Sigmoid colon (tissue), 7 donors: ENCODE results near the gene ARSG. TPM values are rescaled to one million over a fixed set of nuclear protein-coding genes. Genes with fewer than 3 reads are reported as not detected.
"Not testable (repeated sequence)": the region's sequence is repeated elsewhere in the genome, so short reads cannot be mapped to it uniquely, and the experiment has no call there.

ENCODE experiments used
- DNase-seq: peaks from one replicate; pipeline ENCODE4 v3.0.0-alpha.2; 2019
- H3K27ac ChIP-seq, 4 donors: fragments of 200-600 bp; sonication (generic); one replicate each; pipeline ENCODE4 v1.5.1; 2016 to 2019; ENCODE audit warnings: mild to moderate bottlenecking in 1 of 4
- H3K27me3 ChIP-seq, 3 donors: fragments of 200-600 bp; sonication (generic); one replicate each; pipeline ENCODE4 v1.5.1; 2019; ENCODE audit warnings: mild to moderate bottlenecking in 1 of 3
- H3K36me3 ChIP-seq, 4 donors: fragments of 200-600 bp; sonication (generic); one replicate each; pipeline ENCODE4 v1.5.1; 2016 to 2019
- H3K4me1 ChIP-seq, 4 donors: fragments of 200-600 bp; sonication (generic); one replicate each; pipeline ENCODE4 v1.5.1; 2017 to 2019
- H3K4me3 ChIP-seq, 4 donors: fragments of 200-600 bp; sonication (generic); one replicate each; pipeline ENCODE4 v1.5.1; 2017 to 2019; ENCODE audit warnings: mild to moderate bottlenecking in 2 of 4, moderate library complexity in 1 of 4
- H3K9me3 ChIP-seq, 4 donors: fragments of 200-600 bp in 3 of 4; sonication (generic) in 3 of 4; one replicate each; pipeline versions ENCODE4 v1.5.1 to v1.6.1; 2013 to 2019
- EP300 ChIP-seq, 4 donors: sonication (generic); formaldehyde crosslinking; IDR thresholded peaks; one replicate each; pipeline ENCODE4 v1.6.1; 2017; ENCODE audit warnings: antibody characterized with exemption in 4 of 4
- POLR2A ChIP-seq, 2 donors: fragments of 450-650 bp; IDR thresholded peaks; one replicate each; pipeline ENCODE4 v1.6.1; 2016; ENCODE audit warnings: antibody characterized with exemption in 2 of 2, mild to moderate bottlenecking in 2 of 2, moderate library complexity in 2 of 2
- POLR2AphosphoS5 ChIP-seq, 4 donors: sonication (generic); formaldehyde crosslinking; IDR thresholded peaks; one replicate each; pipeline ENCODE4 v1.6.1; 2017; ENCODE audit warnings: antibody characterized with exemption in 4 of 4
- WGBS, 2 donors: extraction: QIAGEN DNeasy Blood & Tissue Kit; methylation state at CpG; one replicate each; pipeline ENCODE4 v1.1.7; 2013; 5-methylcytosine and 5-hydroxymethylcytosine counted together
- intact Hi-C: fragments of 100-400 bp; cut with DNase I; formaldehyde crosslinking; loops from one replicate; pipeline ENCODE4 v1.15.1; 2023
- polyA plus RNA-seq, 3 donors: library from polyadenylated mRNA; stranded (reverse); fragments of 200-250 nt; gene quantifications; one replicate each; pipeline ENCODE4 v1.2.3, GENCODE V29; 2013
- total RNA-seq, 4 donors: library from RNA; depleted of rRNA; stranded (reverse); fragments of >200 nt; gene quantifications; one replicate each; pipeline ENCODE4 v1.1.0, GENCODE V29; 2016
- TF ChIP-seq, protein P1 (sequence below), 4 experiments: fragments of 450-650 bp in 3 of 4; fragments of 200-600 bp in 1 of 4; IDR thresholded peaks; one replicate each; pipeline ENCODE4 v1.5.1; 2016 to 2019; ENCODE audit warnings: antibody characterized with exemption in 4 of 4, mild to moderate bottlenecking in 3 of 4, moderate library complexity in 2 of 4
- donor health status: healthy with polysubstance abuse.
- donor health status: Bipolar disorder and iron deficiency.
- donor health status: healthy.

ARSG gene
- total and polyA plus RNA-seq, 7 donors: under 0.01 to 3.0 (median 1.8) TPM

DNA sequence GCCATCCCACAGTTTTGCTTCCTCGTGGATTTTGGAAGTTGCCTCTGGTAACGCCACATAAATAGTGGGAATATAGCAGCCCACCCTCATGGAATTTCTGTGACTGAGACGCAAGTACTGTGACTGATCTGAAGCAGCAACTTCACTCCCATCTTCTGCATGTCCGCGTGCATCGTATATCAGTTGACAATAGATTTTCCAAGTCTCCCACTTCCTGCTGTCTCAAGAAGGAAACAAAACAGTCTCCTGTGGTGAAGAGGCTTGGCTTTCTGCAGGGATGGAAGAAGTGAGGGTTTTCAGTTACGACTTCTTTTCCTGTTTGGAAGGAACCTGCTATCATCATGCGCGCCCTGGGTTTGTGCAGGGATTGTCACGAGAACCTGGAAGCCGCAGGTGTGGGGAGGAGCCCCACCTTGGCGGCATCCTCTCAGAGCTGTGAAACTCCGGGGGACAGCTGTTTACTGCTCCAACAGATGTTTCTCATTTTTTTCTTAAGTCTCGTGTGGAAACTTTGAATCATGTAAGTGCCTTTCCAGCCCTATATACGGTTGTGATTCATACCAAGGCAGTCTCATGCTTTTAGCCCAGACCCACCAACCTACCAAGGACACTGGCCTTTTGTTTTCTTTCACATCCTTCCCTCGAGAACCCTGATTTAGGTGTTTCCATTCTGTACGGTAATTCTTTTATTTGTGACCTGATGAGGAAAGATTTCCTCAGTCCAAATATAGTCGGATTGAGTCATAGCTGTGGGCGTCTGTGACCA lies 108.5 kb downstream of the ARSG start:
- Histone ChIP-seq H3K27ac (peak overlapping the region in 1 of 4 donors; percentile 18), H3K27me3 (no peaks in the 10 kb centered on the region), H3K36me3 (no peaks in the 10 kb centered on the region), H3K4me3 (no peak overlapping the region), H3K4me1 (no peaks in the 10 kb centered on the region), H3K9me3 (peaks cover 0 to 3% (median 1%) of the 10 kb centered on the region in 4 donors)
- WGBS, 2 donors: 58 to 67% methylated on average over 19 of the region's 19 CpGs
- intact Hi-C loops: loop anchor here (2.0 to 5.0 kb wide), 2 partner anchors 48 to 137 kb away; no protein-coding TSS in a partner anchor
- peak in 1 of 4 donors; percentile 70 for TF ChIP-seq POLR2AphosphoS5 (IDR thresholded peaks at IDR 0.05)
- TF ChIP-seq, protein P1, sequence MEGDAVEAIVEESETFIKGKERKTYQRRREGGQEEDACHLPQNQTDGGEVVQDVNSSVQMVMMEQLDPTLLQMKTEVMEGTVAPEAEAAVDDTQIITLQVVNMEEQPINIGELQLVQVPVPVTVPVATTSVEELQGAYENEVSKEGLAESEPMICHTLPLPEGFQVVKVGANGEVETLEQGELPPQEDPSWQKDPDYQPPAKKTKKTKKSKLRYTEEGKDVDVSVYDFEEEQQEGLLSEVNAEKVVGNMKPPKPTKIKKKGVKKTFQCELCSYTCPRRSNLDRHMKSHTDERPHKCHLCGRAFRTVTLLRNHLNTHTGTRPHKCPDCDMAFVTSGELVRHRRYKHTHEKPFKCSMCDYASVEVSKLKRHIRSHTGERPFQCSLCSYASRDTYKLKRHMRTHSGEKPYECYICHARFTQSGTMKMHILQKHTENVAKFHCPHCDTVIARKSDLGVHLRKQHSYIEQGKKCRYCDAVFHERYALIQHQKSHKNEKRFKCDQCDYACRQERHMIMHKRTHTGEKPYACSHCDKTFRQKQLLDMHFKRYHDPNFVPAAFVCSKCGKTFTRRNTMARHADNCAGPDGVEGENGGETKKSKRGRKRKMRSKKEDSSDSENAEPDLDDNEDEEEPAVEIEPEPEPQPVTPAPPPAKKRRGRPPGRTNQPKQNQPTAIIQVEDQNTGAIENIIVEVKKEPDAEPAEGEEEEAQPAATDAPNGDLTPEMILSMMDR (IDR thresholded peaks at IDR 0.05): no peak
- peak; percentile 62 for DNase-seq

DNA sequence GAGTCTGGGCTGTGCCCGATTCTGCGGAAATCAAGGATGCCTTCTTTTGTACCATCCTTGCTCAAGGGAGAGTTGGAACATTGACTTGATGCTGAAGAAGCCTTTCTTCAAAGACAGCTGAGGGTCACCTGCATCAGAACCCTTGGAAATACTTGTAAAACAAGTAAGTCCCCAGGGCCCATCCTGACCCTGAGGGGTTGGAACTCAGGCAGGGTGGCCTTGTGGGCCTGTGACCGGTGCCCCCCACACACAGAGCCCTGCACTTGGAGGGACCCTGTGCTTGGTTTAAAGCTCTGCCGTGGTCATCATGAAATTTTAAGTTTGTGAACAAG lies 109.1 kb downstream of the ARSG start:
- 88% methylated on average over 4 of the region's 4 CpGs for WGBS, 2 donors
- H3K4me1 ChIP-seq: no peaks in the 10 kb centered on the region
- no peaks in the 10 kb centered on the region for H3K27me3 ChIP-seq
- H3K36me3 ChIP-seq: no peaks in the 10 kb centered on the region
- H3K9me3 ChIP-seq: peaks cover 0 to 4% (median 0%) of the 10 kb centered on the region in 4 donors
- intact Hi-C loops: no loop called here
- H3K4me3 ChIP-seq: no peak overlapping the region
- no peak overlapping the region for H3K27ac ChIP-seq
- no peak for TF ChIP-seq POLR2A (IDR thresholded peaks at IDR 0.05)
- TF ChIP-seq, protein P1 (IDR thresholded peaks at IDR 0.05): no peak
- TF ChIP-seq EP300 (IDR thresholded peaks at IDR 0.05): no peak
- TF ChIP-seq POLR2AphosphoS5 (IDR thresholded peaks at IDR 0.05): no peak
- peak; percentile 53 for DNase-seq

DNA sequence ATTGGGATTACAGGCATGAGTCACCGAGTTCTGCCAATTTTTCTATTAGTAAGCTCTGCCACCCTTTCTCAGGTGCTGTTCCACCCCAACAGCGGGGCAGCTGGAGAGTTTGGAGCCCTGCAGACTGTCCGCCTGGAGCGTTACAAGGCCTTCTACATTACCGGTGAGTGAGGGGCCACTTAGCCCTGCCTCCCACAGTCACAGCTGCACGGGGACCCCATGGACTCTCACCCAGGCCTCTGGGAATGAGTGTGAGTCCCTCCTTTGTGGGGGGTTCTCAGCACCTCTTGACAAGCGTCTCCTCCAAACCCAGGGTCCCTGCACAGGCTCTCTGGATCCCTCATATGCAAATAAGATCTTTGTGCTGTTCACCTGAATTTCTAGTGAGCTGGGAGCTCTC lies 110.0 kb downstream of the ARSG start:
- no peaks in the 10 kb centered on the region for H3K27me3 ChIP-seq
- H3K36me3 ChIP-seq: no peaks in the 10 kb centered on the region
- intact Hi-C loops: no loop called here
- WGBS, 2 donors: 94 to 95% methylated on average over 7 of the region's 7 CpGs
- H3K9me3 ChIP-seq: peaks cover 0 to 5% (median 0%) of the 10 kb centered on the region in 4 donors
- no peak overlapping the region for H3K4me3 ChIP-seq
- no peak overlapping the region for H3K27ac ChIP-seq
- TF ChIP-seq POLR2A (IDR thresholded peaks at IDR 0.05) (no peak), EP300 (IDR thresholded peaks at IDR 0.05) (no peak), POLR2AphosphoS5 (IDR thresholded peaks at IDR 0.05) (no peak)
- TF ChIP-seq, protein P1 (IDR thresholded peaks at IDR 0.05): no peak
- H3K4me1 ChIP-seq: no peaks in the 10 kb centered on the region
- peak; percentile 43 for DNase-seq

DNA sequence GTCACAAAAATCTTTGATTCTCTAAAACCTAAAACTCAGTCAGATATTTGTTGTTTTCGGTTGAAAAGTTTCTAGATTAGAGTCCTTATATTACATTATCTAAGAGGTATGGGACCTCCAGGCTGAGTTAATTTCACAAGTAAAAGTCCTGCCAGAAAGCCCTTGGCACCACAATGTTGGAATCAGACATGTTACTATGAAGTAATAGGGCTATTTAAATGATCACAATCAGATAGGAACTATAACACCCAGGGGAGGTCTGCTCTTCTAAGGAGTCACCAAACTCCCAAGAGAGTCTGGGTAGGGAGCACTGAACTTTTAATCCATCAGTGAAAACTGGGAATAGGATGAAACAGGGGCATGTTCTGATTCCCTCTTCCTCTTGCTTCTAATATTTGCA lies 111.8 kb downstream of the ARSG start:
- peaks cover 0 to 9% (median 0%) of the 10 kb centered on the region in 4 donors for H3K9me3 ChIP-seq
- no peaks in the 10 kb centered on the region for H3K4me1 ChIP-seq
- 89 to 94% methylated on average over 1 of the region's 1 CpG for WGBS, 2 donors
- H3K4me3 ChIP-seq: no peak overlapping the region
- intact Hi-C loops: no loop called here
- no peaks in the 10 kb centered on the region for H3K36me3 ChIP-seq
- H3K27me3 ChIP-seq: no peaks in the 10 kb centered on the region
- no peak overlapping the region for H3K27ac ChIP-seq
- DNase-seq: peak; percentile 39
- TF ChIP-seq EP300 (IDR thresholded peaks at IDR 0.05): no peak
- no peak for TF ChIP-seq POLR2AphosphoS5 (IDR thresholded peaks at IDR 0.05)
- TF ChIP-seq POLR2A (IDR thresholded peaks at IDR 0.05): no peak
- TF ChIP-seq, protein P1 (IDR thresholded peaks at IDR 0.05): no peak

DNA sequence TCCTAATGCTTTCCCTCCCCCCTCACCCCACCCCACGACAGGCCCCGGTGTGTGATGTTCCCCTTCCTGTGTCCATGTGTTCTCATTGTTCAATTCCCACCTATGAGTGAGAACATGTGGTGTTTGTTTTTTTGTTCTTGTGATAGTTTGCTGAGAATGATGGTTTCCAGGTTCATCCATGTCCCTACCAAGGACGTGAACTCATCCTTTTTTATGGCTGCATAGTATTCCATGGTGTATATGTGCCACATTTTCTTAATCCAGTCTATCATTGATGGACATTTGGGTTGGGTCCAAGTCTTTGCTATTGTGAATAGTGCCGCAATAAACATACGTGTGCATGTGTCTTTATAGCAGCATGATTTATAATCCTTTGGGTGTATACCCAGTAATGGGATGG lies 112.5 kb downstream of the ARSG start:
- H3K4me1 ChIP-seq, intact Hi-C loops, H3K36me3 ChIP-seq, H3K4me3 ChIP-seq, H3K27me3 ChIP-seq, H3K27ac ChIP-seq, H3K9me3 ChIP-seq: not testable (repeated sequence)
- peak; percentile 6 for DNase-seq
- 89 to 91% methylated on average over 5 of the region's 5 CpGs for WGBS, 2 donors

DNA sequence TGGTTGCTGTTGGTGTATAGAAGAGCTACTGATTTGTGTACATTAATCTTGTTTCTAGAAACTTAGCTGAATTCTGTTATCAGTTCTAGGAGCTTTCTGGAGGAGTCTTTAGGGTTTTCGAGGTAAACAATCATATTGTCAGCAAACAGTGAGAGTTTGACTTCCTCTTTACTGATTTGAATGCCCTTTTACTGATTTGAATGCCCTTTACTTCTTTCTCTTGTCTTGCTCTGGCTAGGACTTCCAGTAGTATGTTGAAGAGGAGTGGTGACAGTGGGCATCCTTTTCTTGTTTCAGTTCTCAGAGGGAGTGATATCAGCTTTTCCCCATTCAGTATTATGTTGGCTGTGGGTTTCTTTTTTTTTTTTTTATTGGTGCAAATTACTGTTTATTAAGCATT lies 116.4 kb downstream of the ARSG start:
- H3K9me3 ChIP-seq, H3K4me3 ChIP-seq, H3K36me3 ChIP-seq, H3K27ac ChIP-seq, DNase-seq, intact Hi-C loops, H3K27me3 ChIP-seq, H3K4me1 ChIP-seq: not testable (repeated sequence)
- 81 to 87% methylated on average over 1 of the region's 1 CpG for WGBS, 2 donors

DNA sequence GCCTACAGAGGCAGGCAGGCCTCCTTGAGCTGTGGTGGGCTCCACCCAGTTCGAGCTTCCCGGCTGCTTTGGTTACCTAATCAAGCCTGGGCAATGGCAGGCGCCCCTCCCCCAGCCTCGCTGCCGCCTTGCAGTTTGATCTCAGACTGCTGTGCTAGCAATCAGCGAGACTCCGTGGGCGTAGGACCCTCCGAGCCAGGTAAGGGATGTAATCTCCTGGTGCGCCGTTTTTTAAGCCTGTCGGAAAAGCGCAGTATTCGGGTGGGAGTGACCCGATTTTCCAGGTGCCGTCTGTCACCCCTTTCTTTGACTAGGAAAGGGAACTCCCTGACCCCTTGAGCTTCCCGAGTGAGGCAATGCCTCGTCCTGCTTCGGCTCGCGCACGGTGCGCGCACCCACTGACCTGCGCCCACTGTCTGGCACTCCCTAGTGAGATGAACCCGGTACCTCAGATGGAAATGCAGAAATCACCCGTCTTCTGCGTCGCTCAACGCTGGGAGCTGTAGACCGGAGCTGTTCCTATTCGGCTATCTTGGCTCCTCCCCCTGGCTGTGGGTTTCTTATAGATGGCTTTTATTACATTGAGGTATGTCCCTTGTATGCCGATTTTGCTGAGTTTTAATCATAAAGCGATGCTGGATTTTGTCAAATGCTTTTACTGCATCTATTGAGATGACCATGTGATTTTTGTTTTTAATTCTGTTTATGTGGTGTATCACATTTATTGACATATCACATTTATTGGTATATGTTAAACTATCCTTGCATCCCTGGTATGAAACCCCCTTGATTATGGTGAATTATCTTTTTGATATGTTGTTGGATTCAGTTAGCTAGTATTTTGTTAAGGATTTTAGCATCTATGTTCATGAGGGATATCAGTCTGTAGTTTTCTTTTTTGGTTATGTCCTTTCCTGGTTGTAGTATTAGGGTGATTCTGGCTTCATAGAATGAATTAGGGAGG lies 122.6 kb downstream of the ARSG start:
- intact Hi-C loops, H3K36me3 ChIP-seq, H3K27ac ChIP-seq, H3K4me1 ChIP-seq, H3K9me3 ChIP-seq: not testable (repeated sequence)
- DNase-seq: peak; percentile 65
- peaks cover 0 to 12% (median 0%) of the 10 kb centered on the region in 3 donors for H3K27me3 ChIP-seq
- 2 to 16% methylated on average over 34 of the region's 34 CpGs for WGBS, 2 donors
- H3K4me3 ChIP-seq: peak overlapping the region in 3 of 4 donors; percentile 25 to 34 (median 32)
